Amniotic epithelial cell (primary cell): Measurements from ENCODE around the gene CCR6.
"Not testable (repeated sequence)": the region's sequence is repeated elsewhere in the genome, so short reads cannot be mapped to it uniquely, and the experiment has no call there.

Source experiments
- DNase-seq: peaks from one replicate; pipeline ENCODE4 v3.0.0-alpha.2; 2010; ENCODE audit warnings: low read depth

CCR6 gene

DNA sequence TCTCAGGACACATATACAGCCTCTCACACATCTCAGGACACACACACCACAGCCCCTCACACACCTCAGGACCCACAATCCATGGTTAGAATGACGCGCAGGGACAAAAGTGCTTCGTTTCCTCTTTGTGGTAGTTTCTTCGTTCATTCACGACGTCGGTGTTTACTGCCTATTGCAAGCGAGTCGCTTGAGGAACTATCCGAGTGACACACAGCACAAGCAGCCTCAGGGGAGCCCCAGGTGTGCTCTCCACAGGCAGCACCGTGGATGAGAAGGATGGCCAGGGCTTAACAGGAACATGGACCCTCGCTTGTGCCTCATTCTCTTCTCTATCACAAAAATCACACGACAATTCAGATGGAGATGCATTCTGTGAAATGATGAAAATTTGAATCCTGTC, 47.0 kb downstream of the CCR6 start:
- not testable (repeated sequence) for DNase-seq

DNA sequence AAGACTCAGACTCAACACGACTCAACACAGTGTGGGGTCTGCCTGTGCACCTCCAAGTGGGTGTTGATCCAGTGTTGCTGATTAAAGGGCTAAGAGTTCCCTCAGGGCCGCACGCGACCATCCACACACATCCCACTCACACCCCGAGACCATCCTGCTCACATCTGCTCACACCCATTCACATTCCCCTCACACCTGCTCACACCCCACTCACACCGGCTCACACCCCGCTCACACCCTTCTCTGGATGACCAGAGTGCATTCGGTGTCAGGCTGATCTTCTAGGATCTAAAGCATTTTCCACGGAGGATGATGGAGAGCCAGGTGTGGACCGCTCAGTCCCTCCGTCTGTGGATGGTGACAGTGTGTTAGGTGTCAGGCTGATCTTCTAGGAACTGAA, 48.4 kb downstream of the CCR6 start:
- not testable (repeated sequence) for DNase-seq

DNA sequence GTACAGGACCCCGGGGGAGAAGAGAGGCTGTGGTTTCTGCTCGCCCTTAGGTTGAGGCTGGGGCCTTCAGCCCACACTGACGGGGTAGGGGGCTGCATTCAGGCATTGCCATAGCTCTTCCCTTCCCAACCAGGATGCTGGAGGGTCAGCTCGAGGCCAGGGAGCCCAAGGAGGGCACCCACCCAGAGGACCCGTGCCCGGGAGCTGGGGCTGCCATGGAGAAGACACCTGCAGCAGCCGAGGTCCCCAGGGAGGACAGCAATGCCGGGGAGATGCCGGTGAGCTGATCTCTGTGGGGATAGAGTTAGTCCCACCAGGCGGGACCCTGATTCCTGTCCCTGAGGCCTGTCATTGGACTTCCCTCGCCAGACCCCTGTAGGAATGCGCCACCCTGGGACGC, 49.1 kb downstream of the CCR6 start:
- DNase-seq = not testable (repeated sequence)

DNA sequence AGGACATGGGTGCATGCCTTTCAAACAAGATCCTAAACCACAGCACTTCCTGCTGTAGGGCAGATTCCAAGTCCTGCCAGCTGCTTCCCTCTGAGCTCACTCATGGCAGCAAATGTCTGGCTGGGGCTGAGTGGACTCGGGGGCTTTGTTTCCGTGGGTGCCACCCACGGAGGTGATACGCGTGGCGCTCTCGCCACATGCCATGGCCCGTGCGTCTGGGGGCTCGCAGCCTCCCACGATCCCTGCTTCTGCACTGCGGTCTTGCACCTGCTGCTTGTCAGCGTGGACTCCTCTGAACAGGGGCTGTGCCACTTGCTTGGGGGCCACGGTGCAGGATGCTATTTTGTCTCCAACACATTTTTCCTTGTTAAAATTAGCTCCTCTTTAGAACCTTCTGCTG, 54.4 kb downstream of the CCR6 start:
- not testable (repeated sequence) for DNase-seq

DNA sequence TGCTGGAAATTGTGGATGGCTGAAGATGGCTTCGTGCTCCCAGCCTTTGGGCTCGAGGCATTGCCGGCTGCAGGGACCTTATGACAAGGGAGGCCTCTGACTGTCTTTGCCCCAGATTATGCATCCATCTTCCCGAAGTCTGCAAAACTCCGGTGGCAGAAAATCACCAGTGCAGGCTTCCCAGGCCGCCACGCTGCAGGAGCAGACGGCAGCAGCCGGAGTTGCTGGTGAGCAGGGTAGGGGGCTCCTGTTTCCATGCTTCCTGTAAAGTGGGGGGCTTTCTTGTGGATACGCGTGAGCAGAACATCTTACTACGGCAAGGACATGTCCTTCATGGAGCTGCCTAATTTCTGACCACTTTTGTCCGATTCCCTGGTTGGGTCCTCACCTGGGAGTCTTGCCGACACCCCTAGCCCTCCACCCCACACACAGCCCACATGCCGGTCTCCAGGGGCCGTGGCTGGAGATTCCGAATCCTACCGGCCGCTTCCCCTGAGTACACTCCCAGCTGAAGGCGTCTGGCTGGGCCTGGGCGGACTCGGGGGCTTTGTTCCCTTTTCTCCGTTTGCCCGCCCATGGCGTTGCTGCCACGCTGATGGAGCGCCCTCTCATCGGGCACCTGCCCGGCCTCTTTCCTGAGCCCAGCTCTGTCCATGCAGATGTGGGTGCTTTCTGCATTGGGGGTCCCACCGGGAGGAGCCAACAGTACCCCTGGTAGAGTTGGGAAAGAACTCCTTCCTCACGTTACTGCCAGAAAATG, 56.2 kb downstream of the CCR6 start:
- DNase-seq = not testable (repeated sequence)

DNA sequence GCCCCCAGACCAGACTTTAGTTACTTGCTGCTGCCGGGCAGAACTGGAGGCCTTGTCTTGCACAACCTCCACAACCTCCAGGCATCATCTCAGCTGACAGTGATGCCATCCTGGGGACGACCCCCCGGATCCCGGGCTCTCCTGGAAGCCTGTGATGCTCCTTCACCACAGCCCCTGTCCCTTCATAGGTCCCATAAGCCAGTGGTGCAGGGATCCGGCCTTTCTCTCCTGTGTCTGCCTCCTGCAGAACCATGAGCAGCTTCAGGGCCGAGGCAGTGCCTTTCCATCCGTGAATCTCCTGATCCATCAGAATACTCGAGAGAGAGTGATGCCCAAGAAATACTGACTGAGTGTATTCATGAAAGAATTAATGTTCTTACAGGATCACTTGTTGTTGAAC, 57.2 kb downstream of the CCR6 start:
- not testable (repeated sequence) for DNase-seq

DNA sequence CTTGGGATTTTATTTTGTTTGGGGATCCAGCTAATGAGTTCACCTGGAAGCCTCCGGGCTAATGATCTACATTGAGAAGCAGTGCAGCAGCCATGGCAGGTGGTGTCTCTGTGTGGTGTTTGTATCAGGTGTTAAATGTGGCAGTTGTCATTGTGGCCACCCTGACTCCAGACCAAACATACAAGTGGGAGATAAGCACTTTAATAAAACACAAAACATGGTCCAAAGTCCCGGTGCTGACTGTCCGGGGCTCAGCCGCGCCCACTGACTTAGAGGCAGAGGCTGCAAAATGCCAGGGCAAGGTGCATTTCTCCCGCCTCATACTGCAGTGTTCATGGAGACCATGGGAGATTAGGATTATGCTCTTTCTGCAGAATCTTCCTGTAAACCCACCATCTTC, 58.5 kb downstream of the CCR6 start:
- not testable (repeated sequence) for DNase-seq

DNA sequence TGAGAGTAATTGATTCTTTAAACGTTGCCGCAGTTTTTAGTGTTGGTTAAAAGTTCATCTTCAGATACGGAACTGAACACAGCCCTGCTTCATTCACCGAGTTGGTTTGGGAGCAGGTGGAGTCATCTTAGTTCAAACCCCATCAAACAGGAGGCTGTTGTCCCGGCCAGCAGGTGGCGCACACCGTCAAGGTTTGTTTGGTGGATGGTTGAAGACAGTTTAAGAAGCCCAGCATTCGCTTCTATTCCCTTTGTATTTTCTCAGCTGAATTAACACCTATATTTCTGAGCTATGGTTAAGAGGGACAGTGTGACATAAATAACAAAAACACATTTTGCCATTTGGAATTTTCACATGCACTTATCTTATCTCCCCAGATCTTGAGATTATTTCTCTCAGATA, 60.0 kb downstream of the CCR6 start:
- DNase-seq = not testable (repeated sequence)

DNA sequence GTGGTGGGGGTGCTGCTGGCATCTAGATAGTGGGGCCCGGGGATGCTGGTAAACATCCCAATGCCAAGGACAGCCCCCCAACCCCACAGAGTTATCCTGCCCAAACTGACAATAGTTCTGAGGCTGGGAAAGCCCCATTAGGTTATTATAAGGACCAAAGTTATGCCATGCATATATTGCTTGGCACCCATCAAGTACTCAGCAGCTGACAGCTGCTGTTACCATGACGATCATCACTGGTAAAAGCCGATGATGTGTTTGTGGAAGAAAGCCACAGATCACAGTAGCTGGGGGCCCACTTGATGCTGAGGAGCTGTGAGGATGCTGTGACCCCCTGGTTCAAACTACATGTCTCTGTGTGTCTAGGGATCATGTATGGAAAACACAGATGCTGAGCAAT, 62.2 kb downstream of the CCR6 start:
- DNase-seq = not testable (repeated sequence)

DNA sequence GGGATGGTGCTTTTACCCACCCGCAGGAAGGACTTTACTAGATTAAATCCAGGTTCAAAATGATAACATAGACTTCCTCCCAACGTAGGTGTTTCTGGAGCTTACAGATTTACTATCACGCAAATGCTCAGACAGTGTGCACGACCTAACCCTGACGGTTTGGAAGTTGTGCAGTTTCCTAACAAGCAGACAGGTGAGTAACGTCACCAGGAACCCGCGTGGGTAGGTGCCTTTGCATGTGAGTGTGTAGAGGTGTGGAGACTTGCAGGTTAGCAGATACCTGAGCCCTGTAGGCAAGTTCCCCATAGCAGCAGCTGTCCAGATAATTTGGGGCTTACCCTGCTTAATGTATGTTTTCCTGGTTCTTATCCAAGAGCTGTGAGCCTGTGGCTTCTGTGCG, 64.4 kb downstream of the CCR6 start:
- not testable (repeated sequence) for DNase-seq
